Hippocampal formation (tissue), 2 donors: ENCODE measurements around the gene PRMT6.
A peak's percentile ranks its signal among the peaks of the same experiment; 100 is the strongest.
"Not testable (repeated sequence)": the region's sequence is repeated elsewhere in the genome, so short reads cannot be mapped to it uniquely, and the experiment has no call there.

Experiments used
- DNase-seq, 2 donors: peaks; one replicate each; lab custom pipeline; 2025; lab: John Stamatoyannopoulos, UW

The PRMT6 gene

GRCh38 chr1:107056426-107057196 lies at the start of gene PRMT6:
Gene PRMT6 (plus strand): TSS chr1:107056674. CDS start chr1:107056716, 42 bp downstream.
- peak; percentile 67 to 77 for DNase-seq

GRCh38 chr1:107009281-107009680 lies 47.2 kb upstream of the PRMT6 start:
- DNase-seq, result peak in 1 of 2 donors; percentile 19

- DNase-seq, result no peak
Measured at GRCh38 chr1:107010582-107010981, 45.9 kb upstream of the PRMT6 start.

- no peak for DNase-seq
Measured at GRCh38 chr1:107016376-107016978, 40.0 kb upstream of the PRMT6 start.

GRCh38 chr1:107018445-107018844 lies 38.0 kb upstream of the PRMT6 start:
- DNase-seq, result no peak

GRCh38 chr1:107019166-107019565 lies 37.3 kb upstream of the PRMT6 start:
- DNase-seq, result no peak

- not testable (repeated sequence) for DNase-seq
Measured at GRCh38 chr1:107038874-107039273, 17.6 kb upstream of the PRMT6 start.

- not testable (repeated sequence) for DNase-seq
Measured at GRCh38 chr1:107044310-107045220, 11.9 kb upstream of the PRMT6 start.

- DNase-seq, result no peak
Measured at GRCh38 chr1:107047602-107048001, 8.9 kb upstream of the PRMT6 start.

- peak in 1 of 2 donors; percentile 3 for DNase-seq
Measured at GRCh38 chr1:107048241-107048640, 8.2 kb upstream of the PRMT6 start.

- no peak for DNase-seq
Measured at GRCh38 chr1:107051266-107051665, 5.2 kb upstream of the PRMT6 start.

GRCh38 chr1:107055919-107056425 lies 502 bp upstream of the PRMT6 start:
- DNase-seq, result not testable (repeated sequence)

GRCh38 chr1:107057197-107058133 lies 991 bp downstream of the PRMT6 start:
- DNase-seq, result peak; percentile 62 to 65

- peak in 1 of 2 donors; percentile 2 for DNase-seq
Measured at GRCh38 chr1:107058245-107059032, 2.0 kb downstream of the PRMT6 start.

GRCh38 chr1:107061886-107062285 lies 5.4 kb downstream of the PRMT6 start:
- DNase-seq, result no peak

- no peak for DNase-seq
Measured at GRCh38 chr1:107073493-107073892, 17.0 kb downstream of the PRMT6 start.

GRCh38 chr1:107076841-107077240 lies 20.4 kb downstream of the PRMT6 start:
- no peak for DNase-seq

GRCh38 chr1:107079249-107079648 lies 22.8 kb downstream of the PRMT6 start:
- no peak for DNase-seq

GRCh38 chr1:107081102-107081501 lies 24.6 kb downstream of the PRMT6 start:
- DNase-seq, result no peak

- no peak for DNase-seq
Measured at GRCh38 chr1:107091418-107091817, 34.9 kb downstream of the PRMT6 start.
